Measurements from ENCODE around the gene SGMS1. TPM values are rescaled to one million over a fixed set of nuclear protein-coding genes. Genes with fewer than 3 reads are reported as not detected.

SGMS1 gene
- total RNA-seq, 4 donors from 2014 or later = 80.8 to 98.9 (median 90.7) TPM

GRCh38 chr10:50585921-50586739 lies 37.6 kb downstream of the SGMS1 start:
- peaks cover 18 to 26% of the 10 kb centered on the region in 2 donors for H3K4me1 ChIP-seq
- 88 to 92% methylated on average over 6 of the region's 6 CpGs for WGBS, 2 donors
- intact Hi-C loops (cut with DNase I) = no loop called here

GRCh38 chr10:50582766-50583762 lies 40.7 kb downstream of the SGMS1 start:
- peak overlapping the region in 2 of 3 donors; percentile 71 to 90 for H3K27ac ChIP-seq
- TF ChIP-seq POLR2A (IDR thresholded peaks at IDR 0.05) = no peak
- no peaks in the 10 kb centered on the region for H3K9me3 ChIP-seq
- intact Hi-C loops (cut with DNase I) = no loop called here
- WGBS, 2 donors = 88 to 99% methylated on average over 2 of the region's 2 CpGs
- no peak overlapping the region for H3K4me3 ChIP-seq (replicated peaks in 1 of 3)
- H3K27me3 ChIP-seq = no peaks in the 10 kb centered on the region
- peaks cover 40 to 48% of the 10 kb centered on the region in 2 donors for H3K4me1 ChIP-seq
- DNase-seq = no peak
- no peaks in the 10 kb centered on the region for H3K36me3 ChIP-seq

More at GRCh38 chr10:50585921-50586739, 37.6 kb downstream of the SGMS1 start:
- Histone ChIP-seq H3K36me3 (peaks cover 0 to 9% of the 10 kb centered on the region in 2 donors), H3K27me3 (no peaks in the 10 kb centered on the region), H3K27ac (no peak overlapping the region), H3K9me3 (no peaks in the 10 kb centered on the region), H3K4me3 (replicated peaks in 1 of 3) (no peak overlapping the region)
- DNase-seq = no peak
- TF ChIP-seq POLR2A (IDR thresholded peaks at IDR 0.05) = no peak
- TF ChIP-seq, protein P1, sequence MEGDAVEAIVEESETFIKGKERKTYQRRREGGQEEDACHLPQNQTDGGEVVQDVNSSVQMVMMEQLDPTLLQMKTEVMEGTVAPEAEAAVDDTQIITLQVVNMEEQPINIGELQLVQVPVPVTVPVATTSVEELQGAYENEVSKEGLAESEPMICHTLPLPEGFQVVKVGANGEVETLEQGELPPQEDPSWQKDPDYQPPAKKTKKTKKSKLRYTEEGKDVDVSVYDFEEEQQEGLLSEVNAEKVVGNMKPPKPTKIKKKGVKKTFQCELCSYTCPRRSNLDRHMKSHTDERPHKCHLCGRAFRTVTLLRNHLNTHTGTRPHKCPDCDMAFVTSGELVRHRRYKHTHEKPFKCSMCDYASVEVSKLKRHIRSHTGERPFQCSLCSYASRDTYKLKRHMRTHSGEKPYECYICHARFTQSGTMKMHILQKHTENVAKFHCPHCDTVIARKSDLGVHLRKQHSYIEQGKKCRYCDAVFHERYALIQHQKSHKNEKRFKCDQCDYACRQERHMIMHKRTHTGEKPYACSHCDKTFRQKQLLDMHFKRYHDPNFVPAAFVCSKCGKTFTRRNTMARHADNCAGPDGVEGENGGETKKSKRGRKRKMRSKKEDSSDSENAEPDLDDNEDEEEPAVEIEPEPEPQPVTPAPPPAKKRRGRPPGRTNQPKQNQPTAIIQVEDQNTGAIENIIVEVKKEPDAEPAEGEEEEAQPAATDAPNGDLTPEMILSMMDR (IDR thresholded peaks at IDR 0.05) = no peak

DNA sequence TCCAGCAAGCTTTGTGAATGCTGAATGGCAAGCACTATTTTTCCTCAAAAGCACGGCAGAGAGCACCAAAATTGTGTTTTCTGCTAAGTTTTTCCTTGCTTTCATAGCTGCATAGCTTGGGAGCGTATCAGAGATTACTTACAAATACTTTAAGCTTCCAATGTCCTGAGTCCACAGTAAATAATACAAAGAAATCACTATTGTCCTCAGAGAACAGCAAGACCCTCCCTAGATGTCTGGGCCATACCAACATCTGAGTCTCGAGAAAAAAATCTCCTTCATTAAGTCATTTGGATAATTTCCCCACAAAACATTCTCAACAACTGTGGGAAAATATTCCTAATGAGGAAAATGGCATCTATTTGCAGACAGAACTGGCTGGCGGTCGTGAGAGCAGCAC lies 41.7 kb downstream of the SGMS1 start:
- TF ChIP-seq, protein P1 (IDR thresholded peaks at IDR 0.05) = no peak
- no peak for TF ChIP-seq POLR2A (IDR thresholded peaks at IDR 0.05)
- DNase-seq = no peak
- H3K4me3 ChIP-seq (replicated peaks in 1 of 3) = no peak overlapping the region
- H3K27ac ChIP-seq = peak overlapping the region in 2 of 3 donors; percentile 71 to 90
- intact Hi-C loops (cut with DNase I) = no loop called here
- no peaks in the 10 kb centered on the region for H3K9me3 ChIP-seq
- H3K36me3 ChIP-seq = no peaks in the 10 kb centered on the region
- WGBS, 2 donors = 73 to 81% methylated on average over 5 of the region's 5 CpGs
- H3K4me1 ChIP-seq = peaks cover 50 to 58% of the 10 kb centered on the region in 2 donors
- no peaks in the 10 kb centered on the region for H3K27me3 ChIP-seq

GRCh38 chr10:50580262-50580891 lies 43.4 kb downstream of the SGMS1 start:
- peaks cover 65 to 67% of the 10 kb centered on the region in 2 donors for H3K4me1 ChIP-seq
- H3K9me3 ChIP-seq = no peaks in the 10 kb centered on the region
- H3K36me3 ChIP-seq = no peaks in the 10 kb centered on the region
- H3K27me3 ChIP-seq = no peaks in the 10 kb centered on the region
- no peak overlapping the region for H3K4me3 ChIP-seq (replicated peaks in 1 of 3)
- TF ChIP-seq, protein P1 (IDR thresholded peaks at IDR 0.05) = no peak
- no peak for TF ChIP-seq POLR2A (IDR thresholded peaks at IDR 0.05)
- peak overlapping the region; percentile 71 to 90 (median 71) for H3K27ac ChIP-seq
- peak; percentile 21 to 33 for DNase-seq
- intact Hi-C loops (cut with DNase I) = no loop called here
- 32 to 47% methylated on average over 7 of the region's 7 CpGs for WGBS, 2 donors
